Umbilical cord (tissue), 1 donor: ENCODE data around the gene ALX3. TPM values are rescaled to one million over a fixed set of nuclear protein-coding genes. Genes with fewer than 3 reads are reported as not detected.

ENCODE experiments used
- total RNA-seq: library from RNA; depleted of rRNA; stranded (reverse); fragments of >200 nt; gene quantifications from one replicate; pipeline ENCODE4 v1.2.3, GENCODE V29; 2014; ENCODE audit warnings: low replicate concordance; ENCODE audit not compliant: insufficient read depth

ALX3 gene
- total RNA-seq, 1 donor from 2014 or later, result 0.48 TPM

Other genes starting within 250 kb of the ALX3 start
- 5.8 TPM for gene CSF1, start 159.8 kb downstream of the ALX3 start, total RNA-seq
- gene AHCYL1, start 85.9 kb downstream of the ALX3 start, total RNA-seq, result 54.9 TPM
- 42.6 TPM for gene STRIP1, start 36.0 kb downstream of the ALX3 start, total RNA-seq
- not detected for gene UBL4B, start 41.8 kb upstream of the ALX3 start, total RNA-seq
- gene SLC6A17, start 79.8 kb upstream of the ALX3 start, total RNA-seq, result 0.96 TPM
- gene KCNC4, start 139.6 kb upstream of the ALX3 start, total RNA-seq, result 3.1 TPM